ENCODE data around the gene EPHX1. TPM values are rescaled to one million over a fixed set of nuclear protein-coding genes. Genes with fewer than 3 reads are reported as not detected.

The EPHX1 gene
- total and polyA plus RNA-seq, 2 donors from 2014 or later, result 78.6 to 178 TPM

DNA sequence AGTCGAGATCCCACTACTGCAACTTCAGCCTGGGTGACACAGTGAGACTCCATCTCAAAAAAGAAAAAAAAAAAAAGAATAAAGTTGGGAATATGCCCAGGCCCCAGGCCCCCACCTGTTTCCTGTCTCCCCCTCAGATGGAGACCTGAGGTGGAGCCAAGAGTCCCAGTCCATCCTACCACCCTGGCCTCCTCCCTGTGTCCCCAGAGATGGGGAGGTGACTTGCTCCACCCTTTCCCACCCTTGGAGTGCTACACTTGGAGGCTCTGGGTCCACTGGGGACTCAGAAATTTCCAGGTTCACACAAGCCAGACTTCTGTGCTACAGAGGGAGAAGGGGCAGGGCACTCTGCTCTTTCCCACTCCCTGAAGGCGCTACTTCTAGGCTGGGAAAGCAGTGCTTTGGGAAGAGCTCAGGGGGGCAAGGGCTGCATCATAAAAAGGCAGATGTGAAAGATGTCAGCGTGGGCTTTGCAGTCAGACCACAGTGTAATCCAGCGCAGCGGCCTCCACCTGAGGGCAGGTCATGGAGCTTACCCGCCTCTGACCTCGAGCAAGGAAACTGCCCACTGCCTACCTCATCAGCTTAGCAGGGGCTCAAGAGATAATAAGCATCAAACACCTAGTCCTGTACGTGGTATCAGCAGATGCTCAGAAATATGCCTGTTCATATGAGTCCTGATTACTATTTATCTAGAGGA, 58.9 kb downstream of the EPHX1 start:
- Histone ChIP-seq H3K4me1 (ENCODE audit: control insufficient read depth in 2 of 3, insufficient read depth in 2 of 3, low read depth in 1 of 3, low read length in 3 of 3) (no peaks in the 10 kb centered on the region), H3K36me3 (ENCODE audit: control insufficient read depth in 2 of 3, insufficient read depth in 3 of 3, low read length in 3 of 3) (peaks cover 5 to 65% (median 41%) of the 10 kb centered on the region in 3 donors)

DNA sequence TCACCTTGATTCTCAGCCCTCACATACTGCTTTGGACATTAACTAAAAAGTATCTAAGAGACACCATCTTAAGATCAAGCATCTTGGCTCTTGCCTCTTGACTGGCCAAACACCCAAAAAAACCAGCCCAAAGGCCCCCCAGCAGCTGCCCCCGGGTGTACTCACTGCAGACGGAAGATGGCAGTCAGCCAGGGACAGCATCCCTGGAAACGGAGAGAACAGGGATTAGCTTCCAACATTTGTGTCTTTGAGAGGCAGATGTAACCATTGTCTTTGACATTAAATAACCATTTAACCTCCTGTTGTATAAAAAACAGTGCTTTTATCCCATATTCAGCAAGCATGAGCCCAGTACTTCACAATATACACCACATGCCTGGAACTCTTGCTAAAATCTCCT, 61.0 kb downstream of the EPHX1 start:
- DNase-seq (peak in 1 of 5 donors; percentile 32), FAIRE-seq (no peak)
- Histone ChIP-seq H3K27me3 (ENCODE audit: control insufficient read depth, insufficient read depth, low read length) (no peaks in the 10 kb centered on the region), H3K4me1 (ENCODE audit: control insufficient read depth in 2 of 3, insufficient read depth in 2 of 3, low read depth in 1 of 3, low read length in 3 of 3) (peaks cover 0 to 5% (median 0%) of the 10 kb centered on the region in 3 donors), H3K36me3 (ENCODE audit: control insufficient read depth in 2 of 3, insufficient read depth in 3 of 3, low read length in 3 of 3) (peaks cover 8 to 63% (median 40%) of the 10 kb centered on the region in 3 donors), H3K9me3 (ENCODE audit: control insufficient read depth in 2 of 3, insufficient read depth in 1 of 3, low read length in 3 of 3) (no peaks in the 10 kb centered on the region), H3K4me3 (ENCODE audit: low read length in 3 of 3) (no peak overlapping the region), H3K27ac (ENCODE audit: low read depth in 2 of 2, low read length in 2 of 2) (no peak overlapping the region), H3K9ac (ENCODE audit: low read length in 3 of 3) (no peak overlapping the region)
- TF ChIP-seq, protein P1, sequence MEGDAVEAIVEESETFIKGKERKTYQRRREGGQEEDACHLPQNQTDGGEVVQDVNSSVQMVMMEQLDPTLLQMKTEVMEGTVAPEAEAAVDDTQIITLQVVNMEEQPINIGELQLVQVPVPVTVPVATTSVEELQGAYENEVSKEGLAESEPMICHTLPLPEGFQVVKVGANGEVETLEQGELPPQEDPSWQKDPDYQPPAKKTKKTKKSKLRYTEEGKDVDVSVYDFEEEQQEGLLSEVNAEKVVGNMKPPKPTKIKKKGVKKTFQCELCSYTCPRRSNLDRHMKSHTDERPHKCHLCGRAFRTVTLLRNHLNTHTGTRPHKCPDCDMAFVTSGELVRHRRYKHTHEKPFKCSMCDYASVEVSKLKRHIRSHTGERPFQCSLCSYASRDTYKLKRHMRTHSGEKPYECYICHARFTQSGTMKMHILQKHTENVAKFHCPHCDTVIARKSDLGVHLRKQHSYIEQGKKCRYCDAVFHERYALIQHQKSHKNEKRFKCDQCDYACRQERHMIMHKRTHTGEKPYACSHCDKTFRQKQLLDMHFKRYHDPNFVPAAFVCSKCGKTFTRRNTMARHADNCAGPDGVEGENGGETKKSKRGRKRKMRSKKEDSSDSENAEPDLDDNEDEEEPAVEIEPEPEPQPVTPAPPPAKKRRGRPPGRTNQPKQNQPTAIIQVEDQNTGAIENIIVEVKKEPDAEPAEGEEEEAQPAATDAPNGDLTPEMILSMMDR (IDR thresholded peaks at IDR 0.05; ENCODE audit: borderline replicate concordance, extremely low read depth, insufficient read depth), result no peak
- intact Hi-C loops (cut with DNase I), result no loop called here

More for the DNA sequence above, 58.9 kb downstream of the EPHX1 start:
- FAIRE-seq (no peak), DNase-seq (peak in 1 of 5 donors; percentile 31)
- Histone ChIP-seq H3K27me3 (ENCODE audit: control insufficient read depth, insufficient read depth, low read length) (no peaks in the 10 kb centered on the region), H3K9me3 (ENCODE audit: control insufficient read depth in 2 of 3, insufficient read depth in 1 of 3, low read length in 3 of 3) (no peaks in the 10 kb centered on the region), H3K27ac (ENCODE audit: low read depth in 2 of 2, low read length in 2 of 2) (no peak overlapping the region), H3K4me3 (ENCODE audit: low read length in 3 of 3) (no peak overlapping the region), H3K9ac (ENCODE audit: low read length in 3 of 3) (no peak overlapping the region)
- TF ChIP-seq, protein P1 (IDR thresholded peaks at IDR 0.05; ENCODE audit: borderline replicate concordance, extremely low read depth, insufficient read depth), result no peak
- intact Hi-C loops (cut with DNase I), result no loop called here

DNA sequence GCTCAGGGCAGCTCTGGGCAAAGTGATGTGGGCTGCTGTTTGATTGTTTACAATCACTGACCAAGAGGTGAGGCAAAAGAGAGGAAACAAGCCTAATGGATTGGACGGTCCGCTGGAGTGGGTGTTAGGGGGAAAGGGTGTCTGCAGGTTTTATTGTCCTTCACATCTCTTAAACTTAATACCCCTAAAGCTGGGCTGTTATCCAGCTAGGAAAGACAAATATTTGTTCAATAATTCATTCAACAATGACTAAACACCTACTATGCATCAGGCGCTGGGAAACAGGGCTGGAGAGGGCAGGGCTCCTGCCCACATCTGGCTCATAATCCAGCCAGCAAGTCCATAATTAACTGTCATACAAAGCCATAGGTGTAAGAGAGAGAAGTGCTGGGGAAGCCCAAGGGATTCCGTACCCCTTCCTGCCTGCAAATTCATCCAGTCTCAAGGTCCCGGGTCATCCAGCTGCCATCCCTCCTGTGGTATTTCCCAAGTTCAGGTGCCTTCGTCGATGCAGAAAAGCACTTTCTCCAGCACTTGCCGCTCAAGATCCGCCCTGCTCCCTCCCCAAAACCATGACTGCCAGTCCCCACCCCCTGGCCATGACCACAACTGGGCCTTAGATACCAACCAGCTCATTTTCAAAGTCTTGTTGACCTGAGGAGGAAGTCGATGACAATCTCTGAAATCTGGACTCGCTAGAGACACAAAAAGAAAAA, 61.6 kb downstream of the EPHX1 start:
- Histone ChIP-seq H3K27me3 (ENCODE audit: control insufficient read depth, insufficient read depth, low read length) (no peaks in the 10 kb centered on the region), H3K27ac (ENCODE audit: low read depth in 2 of 2, low read length in 2 of 2) (no peak overlapping the region), H3K4me3 (ENCODE audit: low read length in 3 of 3) (no peak overlapping the region), H3K9ac (ENCODE audit: low read length in 3 of 3) (no peak overlapping the region), H3K9me3 (ENCODE audit: control insufficient read depth in 2 of 3, insufficient read depth in 1 of 3, low read length in 3 of 3) (no peaks in the 10 kb centered on the region), H3K36me3 (ENCODE audit: control insufficient read depth in 2 of 3, insufficient read depth in 3 of 3, low read length in 3 of 3) (peaks cover 8 to 57% (median 37%) of the 10 kb centered on the region in 3 donors), H3K4me1 (ENCODE audit: control insufficient read depth in 2 of 3, insufficient read depth in 2 of 3, low read depth in 1 of 3, low read length in 3 of 3) (peaks cover 0 to 8% (median 4%) of the 10 kb centered on the region in 3 donors)
- DNase-seq, result peak in 1 of 5 donors; percentile 49
- intact Hi-C loops (cut with DNase I), result no loop called here
- no peak for FAIRE-seq
- TF ChIP-seq, protein P1 (IDR thresholded peaks at IDR 0.05; ENCODE audit: borderline replicate concordance, extremely low read depth, insufficient read depth), result no peak

Measured in kidney (tissue), 14 donors.